Gastroesophageal sphincter (tissue), 3 donors: ENCODE results near the gene SMG5.

ENCODE experiments used
- EP300 ChIP-seq: sonication (generic); formaldehyde crosslinking; IDR thresholded peaks from one replicate; pipeline ENCODE4 v1.6.1; 2017; ENCODE audit warnings: antibody characterized with exemption, mild to moderate bottlenecking
- POLR2A ChIP-seq, 2 donors: fragments of 450-650 bp; IDR thresholded peaks; one replicate each; pipeline ENCODE4 v1.6.1; 2017; ENCODE audit warnings: antibody characterized with exemption in 2 of 2, mild to moderate bottlenecking in 2 of 2, moderate library complexity in 1 of 2
- POLR2AphosphoS5 ChIP-seq: sonication (generic); formaldehyde crosslinking; IDR thresholded peaks from one replicate; pipeline ENCODE4 v1.6.1; 2017; ENCODE audit warnings: antibody characterized with exemption
- TF ChIP-seq, protein P1 (sequence below), 4 experiments: fragments of 200-600 bp in 2 of 4; fragments of 450-650 bp in 2 of 4; sonication (generic) in 1 of 4; IDR thresholded peaks; one replicate each; pipeline ENCODE4 v1.5.1; 2017 to 2019; ENCODE audit warnings: antibody characterized with exemption in 4 of 4, mild to moderate bottlenecking in 2 of 4, moderate library complexity in 2 of 4

DNA sequence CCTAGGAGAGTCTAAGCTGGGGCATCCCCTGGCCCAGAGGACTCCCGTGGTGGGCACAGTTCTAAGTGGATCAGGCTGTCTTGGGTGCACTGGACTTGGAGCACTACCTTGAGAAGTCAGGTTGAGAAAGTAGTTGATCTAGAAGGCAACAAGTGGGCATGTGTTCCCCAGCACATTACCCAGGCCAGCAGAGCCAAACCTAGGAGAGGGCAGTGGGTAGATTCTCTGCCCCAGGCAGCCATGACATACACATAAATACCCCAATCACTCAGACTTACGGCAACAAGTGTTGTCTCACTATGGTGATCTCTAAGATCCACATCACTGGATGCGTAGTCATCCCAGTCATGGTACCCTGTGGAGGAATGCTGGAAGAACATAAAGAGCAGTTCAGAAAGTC lies 71.4 kb downstream of the SMG5 start:
- TF ChIP-seq, protein P1, sequence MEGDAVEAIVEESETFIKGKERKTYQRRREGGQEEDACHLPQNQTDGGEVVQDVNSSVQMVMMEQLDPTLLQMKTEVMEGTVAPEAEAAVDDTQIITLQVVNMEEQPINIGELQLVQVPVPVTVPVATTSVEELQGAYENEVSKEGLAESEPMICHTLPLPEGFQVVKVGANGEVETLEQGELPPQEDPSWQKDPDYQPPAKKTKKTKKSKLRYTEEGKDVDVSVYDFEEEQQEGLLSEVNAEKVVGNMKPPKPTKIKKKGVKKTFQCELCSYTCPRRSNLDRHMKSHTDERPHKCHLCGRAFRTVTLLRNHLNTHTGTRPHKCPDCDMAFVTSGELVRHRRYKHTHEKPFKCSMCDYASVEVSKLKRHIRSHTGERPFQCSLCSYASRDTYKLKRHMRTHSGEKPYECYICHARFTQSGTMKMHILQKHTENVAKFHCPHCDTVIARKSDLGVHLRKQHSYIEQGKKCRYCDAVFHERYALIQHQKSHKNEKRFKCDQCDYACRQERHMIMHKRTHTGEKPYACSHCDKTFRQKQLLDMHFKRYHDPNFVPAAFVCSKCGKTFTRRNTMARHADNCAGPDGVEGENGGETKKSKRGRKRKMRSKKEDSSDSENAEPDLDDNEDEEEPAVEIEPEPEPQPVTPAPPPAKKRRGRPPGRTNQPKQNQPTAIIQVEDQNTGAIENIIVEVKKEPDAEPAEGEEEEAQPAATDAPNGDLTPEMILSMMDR (IDR thresholded peaks at IDR 0.05) = no peak
- no peak for TF ChIP-seq POLR2A (IDR thresholded peaks at IDR 0.05)
- no peak for TF ChIP-seq POLR2AphosphoS5
- no peak for TF ChIP-seq EP300
